HG02759 (cell line): ENCODE results near the gene SGCD.

Experiments
- ATAC-seq: cut with Tn5 transposase; IDR thresholded peaks from one replicate; pipeline ENCODE4 v1.9.1; 2021; ENCODE audit warnings: mild to moderate bottlenecking, moderate library complexity; ENCODE audit not compliant: unreplicated experiment

The SGCD gene

DNA sequence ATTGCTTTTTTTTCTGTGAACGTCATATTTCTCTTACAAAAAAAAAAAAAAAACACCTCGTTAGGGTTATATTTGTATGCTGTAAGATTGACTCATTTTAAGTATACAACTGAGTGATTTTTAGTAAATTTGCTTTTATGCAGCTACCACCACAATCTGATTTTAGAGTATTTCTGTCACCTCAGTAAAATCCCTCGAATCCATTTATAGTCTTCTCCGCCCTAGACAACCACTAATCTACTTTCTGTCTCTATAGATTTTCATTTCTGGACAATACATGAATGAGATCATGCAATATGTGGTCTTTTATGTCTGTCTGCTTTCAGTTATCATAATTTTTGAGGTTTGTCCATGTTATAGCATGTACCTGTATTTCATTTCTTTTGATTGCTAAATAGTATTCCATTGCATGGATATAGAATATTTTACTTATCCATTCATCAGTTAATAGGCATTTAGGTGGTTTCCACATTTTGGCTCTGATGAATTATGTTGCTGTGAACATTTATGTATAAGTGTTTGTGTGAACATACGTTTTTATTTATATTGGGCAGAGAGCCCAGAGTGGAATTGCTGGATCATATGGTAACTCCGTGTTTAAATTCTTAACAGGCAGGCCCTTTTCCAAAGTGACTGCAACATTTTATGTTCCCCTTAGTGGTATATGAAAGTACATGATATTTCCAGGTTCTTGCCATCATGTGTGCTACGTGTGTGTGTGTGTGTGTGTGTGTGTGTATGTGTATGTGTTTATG, 171.4 kb downstream of the SGCD start:
- ATAC-seq, result no peak

DNA sequence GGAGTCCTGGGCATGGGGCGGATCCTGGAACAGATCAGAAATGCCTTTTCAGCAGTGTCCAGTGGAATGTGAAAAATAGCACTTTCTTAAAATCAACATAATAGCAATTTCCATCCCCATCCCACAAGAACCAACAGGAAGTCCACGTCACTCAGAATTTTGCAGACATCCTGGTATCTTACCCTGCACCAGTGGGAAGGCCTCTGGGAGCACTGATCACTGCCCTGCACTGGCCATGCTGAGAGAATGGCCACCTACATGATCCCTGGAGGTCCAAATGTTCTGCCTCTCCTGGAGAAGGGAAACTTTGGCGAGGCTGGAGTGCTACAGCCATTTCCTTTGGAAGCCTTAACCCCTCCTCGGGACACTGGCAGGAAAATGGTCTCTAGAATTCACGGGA, 173.8 kb downstream of the SGCD start:
- ATAC-seq, result no peak

DNA sequence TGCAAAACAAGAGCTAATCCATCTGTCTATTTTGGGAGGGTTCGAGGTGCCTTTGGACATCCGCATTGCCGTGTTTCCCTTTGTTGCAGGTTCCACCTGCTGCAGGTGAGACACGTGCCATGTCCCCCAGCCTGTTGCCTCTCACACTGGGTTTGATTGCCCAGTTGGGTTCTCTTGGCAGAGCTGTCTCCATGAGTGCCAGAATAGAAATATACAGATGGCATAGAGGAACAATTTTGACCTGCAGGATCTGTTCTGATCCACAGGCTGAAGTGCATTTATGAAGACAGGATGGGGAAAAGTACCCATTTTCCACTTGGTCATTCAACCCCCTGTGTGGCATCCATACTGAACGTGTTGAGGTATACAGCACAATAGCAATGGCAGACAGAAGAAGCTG, 178.1 kb downstream of the SGCD start:
- ATAC-seq, result no peak

DNA sequence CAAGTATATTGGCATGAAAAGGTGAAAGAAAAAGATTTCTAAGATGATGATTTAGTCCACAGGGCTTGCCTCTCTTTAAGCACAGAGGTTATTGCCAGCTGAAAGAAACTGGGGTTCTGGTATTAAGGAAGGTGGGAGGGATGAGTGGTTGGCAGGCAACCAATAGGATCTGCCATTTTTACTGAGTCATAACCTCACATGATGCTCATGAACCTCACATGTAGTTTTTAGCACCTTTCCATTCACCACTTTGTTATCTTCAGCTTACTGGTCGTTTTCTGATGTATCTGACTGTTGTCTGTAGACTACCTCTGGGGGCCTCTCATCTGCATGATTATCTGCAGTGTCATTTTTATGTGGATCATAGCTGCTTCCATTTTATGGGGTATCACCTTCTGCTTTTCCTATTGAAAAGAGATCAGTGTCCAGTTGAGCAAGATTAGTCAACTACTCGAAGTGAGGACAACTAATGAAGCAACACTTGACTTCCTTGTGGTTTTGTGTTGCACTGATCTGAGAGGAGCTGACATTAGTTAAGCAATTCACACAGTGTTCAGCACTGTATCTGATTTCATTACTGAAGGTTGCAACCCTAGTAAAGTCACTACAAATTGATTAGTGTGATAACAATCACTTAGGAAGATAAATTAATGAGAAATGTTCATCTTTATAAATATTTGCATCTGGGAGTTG, 186.3 kb downstream of the SGCD start:
- ATAC-seq, result no peak

DNA sequence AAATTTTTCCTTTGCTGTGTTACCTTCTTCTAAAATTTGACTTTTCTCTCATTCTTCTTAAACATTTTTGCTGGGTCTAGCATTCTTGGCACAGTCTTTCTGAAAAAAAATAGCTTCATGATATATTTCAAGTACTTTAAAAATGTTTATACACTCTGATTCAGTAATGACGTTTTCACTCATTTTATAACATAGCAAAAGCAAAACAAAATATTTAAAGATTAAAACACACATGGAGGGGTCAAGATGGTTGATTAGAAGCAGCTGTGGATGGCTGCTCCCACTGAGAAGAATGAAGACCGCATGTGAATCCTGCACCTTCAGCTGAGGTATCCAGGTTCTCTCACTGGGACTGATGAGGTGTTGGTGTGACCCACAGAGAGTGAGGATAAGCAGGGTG, 188.2 kb downstream of the SGCD start:
- no peak for ATAC-seq

DNA sequence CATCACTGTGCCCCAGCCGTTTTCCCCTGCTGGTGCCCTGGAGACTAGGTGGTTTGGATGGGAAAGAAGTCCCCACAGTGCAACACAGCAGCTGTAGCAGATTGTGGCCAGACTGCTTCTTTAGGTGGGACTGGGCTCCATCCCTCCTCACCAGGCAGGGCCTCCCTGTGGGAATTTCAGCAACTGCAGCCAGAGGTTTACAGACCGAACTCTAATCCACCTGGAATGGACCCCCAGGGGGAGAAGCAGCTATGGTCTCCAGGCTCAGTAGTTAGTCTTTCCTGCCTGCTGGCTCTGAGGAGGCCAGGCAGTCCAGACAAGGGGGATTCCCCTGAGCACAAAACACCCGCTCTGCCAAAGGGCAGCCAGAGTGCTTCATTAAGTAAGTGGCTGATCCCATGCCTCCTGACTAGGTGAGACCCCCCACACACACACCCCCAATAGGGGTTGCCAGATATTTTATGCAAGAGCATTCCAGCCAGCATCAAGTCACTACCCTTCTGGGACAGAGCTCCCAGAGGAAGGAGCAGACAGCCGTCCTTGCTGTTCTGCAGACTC, 188.9 kb downstream of the SGCD start:
- ATAC-seq, result no peak

DNA sequence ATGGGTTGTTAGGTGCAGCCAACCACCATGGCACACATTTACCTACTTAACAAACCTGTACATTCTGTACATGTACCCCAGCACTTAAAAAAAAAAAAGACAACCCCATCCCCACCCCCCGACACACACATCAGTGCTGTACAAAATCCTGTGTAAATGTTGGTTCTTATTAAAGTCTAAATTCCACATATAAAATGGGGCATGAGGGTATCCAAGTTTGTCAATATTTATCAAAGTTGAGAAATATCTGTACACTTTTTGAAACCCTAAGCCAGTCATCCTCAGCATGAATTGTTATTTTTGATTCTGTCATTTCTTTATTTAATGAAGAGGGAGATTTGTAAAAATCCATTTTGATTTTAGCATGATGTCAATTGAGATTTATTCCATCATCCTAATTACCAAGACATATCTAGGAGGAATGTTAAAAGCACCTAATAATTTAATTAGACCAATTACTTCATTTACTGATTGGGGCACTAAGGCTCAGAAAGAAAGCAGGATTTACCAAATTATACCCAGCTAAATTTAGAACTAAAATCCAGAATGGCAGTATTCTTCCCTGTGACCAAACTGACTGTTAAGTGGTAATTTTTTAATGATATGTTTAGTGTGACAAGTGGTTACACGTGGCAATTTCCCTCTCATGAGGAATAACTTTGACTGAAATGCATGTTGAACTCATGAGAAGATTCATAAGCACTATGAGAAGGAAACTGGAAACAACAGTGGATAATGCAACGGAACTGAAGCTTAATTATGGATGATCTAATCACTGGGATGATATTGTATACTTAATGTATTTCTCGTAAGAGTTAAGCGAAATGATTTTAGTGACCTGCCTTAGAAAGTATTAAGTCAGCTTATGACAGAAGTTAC, 195.9 kb downstream of the SGCD start:
- no peak for ATAC-seq

DNA sequence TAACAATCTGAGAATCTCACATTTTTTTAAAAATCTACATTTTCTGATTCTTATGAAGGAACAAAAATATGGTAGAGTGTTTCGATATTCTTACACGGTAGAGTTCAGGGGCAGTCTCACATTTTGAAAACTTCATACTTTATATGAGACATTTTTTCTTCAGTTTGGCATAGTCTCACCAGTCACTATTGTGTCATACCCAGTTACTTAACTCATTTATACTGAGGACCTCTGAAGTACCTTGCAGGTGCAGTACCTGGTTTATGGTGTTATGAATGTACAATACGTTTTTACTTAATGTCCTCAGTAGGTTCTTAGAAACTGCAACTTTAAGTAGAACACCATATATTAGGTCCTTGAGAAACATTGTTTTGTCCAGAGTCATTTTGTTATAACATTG, 196.6 kb downstream of the SGCD start:
- no peak for ATAC-seq

DNA sequence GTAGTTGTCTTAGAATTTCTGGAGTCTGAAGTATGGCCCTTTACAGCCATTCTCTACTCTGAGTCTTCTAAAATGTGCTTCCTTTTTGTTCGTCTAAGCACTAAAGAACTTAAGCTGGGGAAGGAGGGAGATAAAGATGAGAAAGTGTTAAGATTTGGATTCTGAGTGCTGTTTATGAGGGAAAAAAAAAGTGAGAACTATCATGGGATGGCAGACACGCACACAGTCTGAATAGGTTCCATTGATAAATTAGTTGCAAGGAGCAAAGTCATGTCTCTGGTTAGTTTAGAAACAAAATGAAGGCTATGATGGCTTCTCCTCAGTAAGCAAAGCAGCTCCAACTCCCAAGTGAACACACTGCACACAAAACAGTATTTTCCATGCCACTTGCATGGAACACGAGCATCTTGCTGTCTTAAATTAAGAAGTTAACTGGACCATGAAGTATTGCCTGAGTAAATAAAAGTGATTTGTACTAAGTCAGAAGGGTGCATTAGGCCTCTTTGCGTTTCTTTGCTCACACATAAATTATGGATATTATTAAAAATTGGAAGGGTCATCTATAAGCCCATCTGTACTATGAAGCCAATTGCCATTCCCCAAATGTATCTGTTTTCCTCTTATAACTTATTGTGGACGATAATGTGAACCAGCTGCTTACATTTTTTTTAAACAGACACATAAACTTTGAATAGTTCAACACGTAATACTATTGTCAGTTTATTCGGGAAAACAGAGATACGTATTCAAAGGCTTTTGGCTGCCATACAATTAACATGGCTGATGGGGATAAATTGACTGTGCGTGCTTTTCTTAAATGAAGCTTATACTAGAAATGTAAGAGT, 199.3 kb downstream of the SGCD start:
- ATAC-seq, result no peak

DNA sequence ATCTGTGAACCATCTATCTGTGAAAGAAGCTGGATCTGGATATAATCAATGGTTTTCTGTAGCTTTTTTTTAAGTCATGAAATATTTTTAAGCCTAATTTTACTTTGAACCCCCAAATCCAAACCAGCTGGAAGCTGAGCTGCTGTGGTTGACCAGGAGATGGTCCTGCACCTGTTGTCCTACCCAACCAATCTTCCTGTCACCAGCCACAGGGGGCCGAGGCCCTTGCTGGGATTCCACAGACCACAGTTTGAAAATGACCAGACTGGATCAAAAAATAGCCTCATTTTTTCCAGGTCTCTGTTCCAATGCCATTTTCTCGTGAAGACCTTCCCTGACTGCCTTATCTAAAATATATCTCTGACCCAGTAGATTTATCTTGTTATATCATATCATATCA, 200.6 kb downstream of the SGCD start:
- ATAC-seq, result no peak

DNA sequence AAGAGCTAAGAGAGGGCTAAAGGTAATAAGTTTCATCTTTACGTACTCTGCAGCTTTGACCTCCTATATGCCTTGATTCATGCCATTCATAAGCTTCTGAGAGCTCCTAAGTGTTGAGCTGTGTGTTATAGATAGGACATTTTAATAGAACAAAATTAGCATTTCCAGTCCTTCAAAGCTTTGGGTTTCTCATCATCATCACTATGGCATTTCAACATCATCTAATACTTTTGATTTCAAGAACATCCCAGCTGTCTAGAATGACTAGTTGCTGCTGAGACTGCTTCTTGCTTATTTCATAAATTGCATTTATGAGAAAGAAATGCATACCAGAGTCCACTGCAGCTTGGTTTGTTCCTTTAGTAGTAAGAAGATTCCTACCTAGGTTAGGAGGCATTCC, 201.7 kb downstream of the SGCD start:
- ATAC-seq, result no peak

DNA sequence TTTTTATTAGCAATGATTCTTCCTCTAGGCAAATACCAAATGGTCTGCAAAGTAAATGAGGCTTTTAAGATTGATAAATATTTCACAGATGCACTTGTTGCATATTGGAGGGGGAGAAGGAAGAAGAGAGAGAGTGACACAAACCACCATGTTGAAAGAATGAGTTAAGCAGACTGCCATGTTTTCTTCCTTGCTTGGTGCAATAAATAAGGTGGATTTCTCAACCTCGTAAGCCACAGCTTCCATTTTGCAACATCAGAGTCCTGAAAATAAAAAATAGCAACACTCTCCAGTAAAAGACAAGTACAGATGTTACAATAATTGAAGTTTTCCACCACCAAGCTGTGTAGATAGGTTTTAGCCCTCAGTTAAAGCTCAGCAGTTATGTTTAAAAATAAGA, 202.9 kb downstream of the SGCD start:
- ATAC-seq, result no peak

DNA sequence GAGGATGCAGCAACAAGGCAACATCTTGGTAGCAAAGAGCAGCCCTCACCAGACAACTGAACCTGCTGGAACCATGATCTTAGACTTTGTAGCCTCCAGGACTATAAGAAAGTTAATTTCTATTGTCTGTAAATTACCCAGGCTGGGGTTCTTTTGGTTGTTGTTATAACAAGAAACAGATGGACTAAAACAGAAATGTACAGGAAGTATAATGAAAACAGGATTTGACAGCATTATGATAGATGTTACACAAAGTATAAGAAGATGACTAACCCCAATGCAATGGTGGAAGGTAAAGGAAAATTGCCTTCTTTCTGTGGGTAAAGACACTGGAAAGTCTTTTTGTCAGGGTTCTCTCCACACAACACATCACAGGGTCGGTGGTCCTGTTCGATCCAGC, 204.2 kb downstream of the SGCD start:
- ATAC-seq, result no peak

DNA sequence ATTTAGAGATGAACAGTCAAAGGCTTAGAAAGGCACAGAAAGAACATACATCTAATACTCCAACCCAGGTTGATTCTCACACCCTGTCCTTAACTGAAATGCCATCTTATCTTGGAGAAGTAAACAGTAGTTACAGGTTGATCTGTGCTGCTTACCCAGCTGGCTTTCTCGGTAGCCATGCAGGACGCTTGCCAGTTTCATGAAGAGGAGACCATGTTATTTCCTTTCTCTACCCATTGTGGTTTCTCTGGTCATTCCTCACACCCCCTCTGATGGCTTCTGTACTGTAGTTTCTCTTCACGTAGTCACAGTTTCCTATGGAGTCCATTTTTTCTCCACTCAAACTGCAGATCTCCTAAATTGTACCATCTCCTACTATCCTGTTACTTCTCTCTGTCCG, 206.0 kb downstream of the SGCD start:
- ATAC-seq, result no peak

DNA sequence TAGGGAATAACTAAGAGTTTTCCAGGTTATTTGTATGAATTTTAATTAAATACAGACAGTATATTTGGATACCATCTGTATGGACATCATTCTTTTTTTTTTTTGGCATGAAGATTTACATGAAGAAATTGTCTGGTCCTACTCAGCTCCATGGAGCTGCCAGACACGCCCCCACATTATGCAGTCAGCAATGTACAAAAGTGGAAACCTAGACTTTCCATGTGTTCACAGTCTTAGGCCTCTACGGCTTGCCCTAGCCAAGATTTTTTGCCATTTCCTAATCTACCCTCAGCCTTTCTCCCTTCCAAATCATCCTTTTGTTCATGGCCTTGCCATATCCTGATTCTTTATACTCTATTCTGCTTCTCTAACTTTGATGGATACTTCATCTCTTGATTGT, 207.1 kb downstream of the SGCD start:
- ATAC-seq, result no peak

DNA sequence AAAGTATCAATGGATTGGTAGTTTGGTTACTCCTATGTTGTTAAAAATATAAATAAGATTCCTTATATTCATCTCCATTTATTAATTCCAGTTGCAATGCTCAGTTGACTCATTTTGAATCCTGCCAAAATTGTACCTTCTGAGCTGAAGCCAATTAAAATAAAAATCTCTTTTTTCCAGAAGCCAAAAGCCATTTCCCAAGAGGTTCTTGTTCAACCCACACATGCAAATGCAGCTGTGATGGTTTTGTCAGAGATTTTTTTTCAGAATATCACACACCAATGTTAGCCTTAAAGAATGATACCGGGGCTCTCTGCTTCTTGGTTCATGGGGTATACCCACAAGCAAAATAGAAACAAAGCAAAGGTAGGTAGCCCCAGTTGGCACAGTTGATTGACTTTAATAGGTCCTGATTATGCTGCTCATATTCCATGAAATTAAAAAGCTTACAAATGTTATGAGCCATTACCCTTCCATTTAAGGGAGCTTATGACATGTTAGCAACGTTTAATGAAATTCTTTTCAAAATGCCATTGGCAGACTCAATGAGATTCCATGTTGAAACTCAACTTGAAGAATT, 208.0 kb downstream of the SGCD start:
- ATAC-seq, result no peak

DNA sequence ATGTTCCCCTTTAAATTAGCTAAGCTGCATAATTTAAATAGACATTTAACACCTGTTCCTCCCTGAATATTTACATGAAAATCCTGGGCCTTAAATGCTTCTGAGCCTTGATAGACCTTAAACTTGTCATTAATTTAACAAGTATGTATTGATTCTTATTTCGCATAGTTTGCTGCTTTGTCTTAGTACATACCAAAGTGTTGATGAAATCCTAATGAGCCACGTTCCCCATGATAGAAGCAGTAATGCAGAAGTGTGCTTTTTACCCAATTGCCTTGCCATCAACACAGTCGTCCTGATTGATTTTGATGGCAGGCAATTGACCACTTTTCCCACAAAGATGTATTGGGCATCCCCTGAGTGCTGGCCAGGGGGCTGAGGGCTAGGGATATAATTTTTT, 213.5 kb downstream of the SGCD start:
- ATAC-seq, result no peak

DNA sequence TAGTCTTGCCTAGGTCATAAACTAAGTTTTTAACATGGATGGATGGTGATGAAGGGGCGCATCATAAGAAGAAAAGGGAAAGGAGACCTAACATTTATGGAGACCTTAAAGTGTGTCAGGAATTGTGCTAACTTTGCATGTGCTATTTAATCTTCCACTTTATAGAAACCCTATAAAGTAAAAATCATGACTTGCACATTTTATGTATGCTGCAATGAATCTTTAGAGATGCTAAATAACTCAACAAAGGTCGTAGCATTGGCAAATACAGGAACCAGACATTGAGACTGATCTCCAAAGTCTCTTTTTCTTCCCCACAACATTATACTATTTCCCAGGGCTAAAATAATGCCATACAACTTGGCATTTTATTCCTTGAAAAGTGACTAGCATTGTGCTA, 214.6 kb downstream of the SGCD start:
- ATAC-seq, result no peak

DNA sequence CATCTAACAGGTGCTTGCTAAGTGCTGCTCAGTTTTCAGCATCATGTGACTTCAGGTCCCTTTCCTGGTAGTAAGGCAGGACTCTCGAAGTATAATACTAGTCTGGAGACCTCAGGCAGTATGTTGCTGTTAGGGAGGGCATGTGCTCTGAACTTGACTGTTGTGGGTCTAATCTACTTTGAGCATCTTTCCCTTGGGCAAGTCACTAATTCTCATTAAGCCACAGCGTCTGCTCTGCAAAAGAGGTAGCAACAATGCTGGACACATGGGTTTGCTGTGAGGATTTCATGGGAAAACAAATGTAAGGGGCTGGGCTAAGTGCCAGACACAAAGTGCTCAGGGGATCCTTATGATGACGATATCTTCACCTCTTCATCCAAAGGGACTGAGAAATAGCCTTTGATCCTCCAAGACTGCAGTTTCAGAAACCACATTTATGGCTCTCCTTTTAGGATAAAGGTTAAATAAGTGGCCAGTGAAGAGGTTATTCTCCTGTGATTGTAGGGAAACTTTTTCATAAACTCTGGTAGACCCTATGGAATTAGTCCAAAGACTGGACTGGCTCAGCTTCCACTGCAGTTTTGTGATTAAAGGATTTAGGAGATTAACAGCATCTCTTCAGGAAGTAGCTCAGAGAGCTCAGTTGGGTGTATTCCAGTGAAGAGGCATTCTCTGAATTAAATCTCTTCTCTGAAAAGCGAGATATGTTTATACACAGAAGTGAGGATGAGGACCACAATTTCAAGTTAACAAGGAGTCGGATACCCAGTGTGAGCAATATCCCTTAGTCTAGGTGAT, 216.6 kb downstream of the SGCD start:
- ATAC-seq, result no peak
